BJ (cell line): ENCODE results near the gene ZNF280B. TPM values are rescaled to one million over a fixed set of nuclear protein-coding genes. Genes with fewer than 3 reads are reported as not detected.

Experiments
- CTCF ChIA-PET: fragments of 350-600 bp; formaldehyde crosslinking; extraction: SDS; loops from one replicate; lab custom pipeline; 2021; ENCODE audit warnings: antibody characterized with exemption, inconsistent platforms; lab: Yijun Ruan, JAX
- POLR2A ChIA-PET: fragments of 300-600 bp; sonication (Branson Sonifier 250); formaldehyde crosslinking; extraction: SDS; loops from one replicate; lab custom pipeline; 2021; ENCODE audit warnings: antibody characterized with exemption; lab: Charles Lee
- DNase-seq: peaks from one replicate; pipeline ENCODE4 v3.0.0-alpha.2; 2011; ENCODE audit warnings: low read depth
- H3K27me3 ChIP-seq: 2 replicates; pipeline ENCODE4 v1.6.0; 2011; ENCODE audit warnings: low read length; ENCODE audit not compliant: control insufficient read depth, insufficient read depth
- H3K36me3 ChIP-seq: 2 replicates; pipeline ENCODE4 v1.5.1; 2011; ENCODE audit warnings: low read length; ENCODE audit not compliant: control insufficient read depth, insufficient read depth
- H3K4me3 ChIP-seq: 2 replicates; pipeline ENCODE4 v1.5.1; 2011; ENCODE audit warnings: low read depth, mild to moderate bottlenecking, control low read depth, low read length
- polyA plus RNA-seq: library from polyadenylated mRNA; depleted of rRNA; stranded (reverse); fragments of >200 nt; gene quantifications from 2 replicates; pipeline ENCODE4 v1.2.3, GENCODE V29; 2011
- TF ChIP-seq, protein P1 (sequence below): IDR thresholded peaks from 2 replicates; pipeline ENCODE4 v1.5.1; 2011; ENCODE audit warnings: low read depth, mild to moderate bottlenecking, control low read depth, inconsistent platforms, low read length, moderate library complexity; ENCODE audit not compliant: insufficient read depth

ZNF280B gene
- polyA plus RNA-seq, 1 experiment = 0.58 TPM

- no peak for DNase-seq
- Histone ChIP-seq H3K36me3 (no peaks in the 10 kb centered on the region), H3K4me3 (no peak overlapping the region), H3K27me3 (no peaks in the 10 kb centered on the region)
- TF ChIP-seq, protein P1, sequence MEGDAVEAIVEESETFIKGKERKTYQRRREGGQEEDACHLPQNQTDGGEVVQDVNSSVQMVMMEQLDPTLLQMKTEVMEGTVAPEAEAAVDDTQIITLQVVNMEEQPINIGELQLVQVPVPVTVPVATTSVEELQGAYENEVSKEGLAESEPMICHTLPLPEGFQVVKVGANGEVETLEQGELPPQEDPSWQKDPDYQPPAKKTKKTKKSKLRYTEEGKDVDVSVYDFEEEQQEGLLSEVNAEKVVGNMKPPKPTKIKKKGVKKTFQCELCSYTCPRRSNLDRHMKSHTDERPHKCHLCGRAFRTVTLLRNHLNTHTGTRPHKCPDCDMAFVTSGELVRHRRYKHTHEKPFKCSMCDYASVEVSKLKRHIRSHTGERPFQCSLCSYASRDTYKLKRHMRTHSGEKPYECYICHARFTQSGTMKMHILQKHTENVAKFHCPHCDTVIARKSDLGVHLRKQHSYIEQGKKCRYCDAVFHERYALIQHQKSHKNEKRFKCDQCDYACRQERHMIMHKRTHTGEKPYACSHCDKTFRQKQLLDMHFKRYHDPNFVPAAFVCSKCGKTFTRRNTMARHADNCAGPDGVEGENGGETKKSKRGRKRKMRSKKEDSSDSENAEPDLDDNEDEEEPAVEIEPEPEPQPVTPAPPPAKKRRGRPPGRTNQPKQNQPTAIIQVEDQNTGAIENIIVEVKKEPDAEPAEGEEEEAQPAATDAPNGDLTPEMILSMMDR = no peak
- POLR2A ChIA-PET = no interaction called here
- CTCF ChIA-PET = interaction anchor here (0.6 to 1.1 kb wide), 3 partner anchors 26 to 567 kb away, joined by 3 read pairs; no protein-coding TSS in a partner anchor
Measured at GRCh38 chr22:22550789-22551434, 42.4 kb upstream of the ZNF280B start.

DNA sequence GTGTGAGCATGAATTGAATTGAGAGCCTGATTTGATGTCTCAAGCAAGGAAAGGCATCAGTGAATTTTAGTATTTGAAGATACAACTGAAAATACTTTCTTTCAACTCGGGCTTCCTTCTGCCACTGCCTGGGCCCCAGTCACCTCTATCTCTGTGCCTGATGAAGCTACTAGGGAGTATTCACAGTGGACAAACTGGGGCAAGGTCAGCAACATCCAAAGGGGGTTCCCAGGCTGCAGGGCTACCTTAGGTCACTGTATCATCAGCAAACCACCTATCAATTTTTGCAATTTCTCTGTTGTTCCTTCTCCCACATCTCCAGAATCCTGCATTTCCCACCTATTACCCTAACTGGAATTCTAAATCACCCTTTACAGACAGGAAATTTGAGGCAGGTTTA lies 40.4 kb upstream of the ZNF280B start:
- no peak for DNase-seq
- Histone ChIP-seq H3K4me3 (no peak overlapping the region), H3K36me3 (no peaks in the 10 kb centered on the region), H3K27me3 (no peaks in the 10 kb centered on the region)
- CTCF ChIA-PET = no interaction called here
- POLR2A ChIA-PET = no interaction called here
- TF ChIP-seq, protein P1 = no peak

GRCh38 chr22:22548317-22548716 lies 39.8 kb upstream of the ZNF280B start:
- Histone ChIP-seq H3K4me3 (no peak overlapping the region), H3K36me3 (no peaks in the 10 kb centered on the region), H3K27me3 (no peaks in the 10 kb centered on the region)
- POLR2A ChIA-PET = no interaction called here
- DNase-seq = no peak
- TF ChIP-seq, protein P1 = no peak
- CTCF ChIA-PET = interaction anchor here (0.6 kb wide), 1 partner anchor 798 kb away, joined by 3 read pairs; no protein-coding TSS in a partner anchor

GRCh38 chr22:22547692-22548300 lies 39.3 kb upstream of the ZNF280B start:
- no peaks in the 10 kb centered on the region for H3K27me3 ChIP-seq
- DNase-seq = no peak
- no peaks in the 10 kb centered on the region for H3K36me3 ChIP-seq
- CTCF ChIA-PET = interaction anchor here (0.6 kb wide), 1 partner anchor 797 kb away, joined by 3 read pairs; no protein-coding TSS in a partner anchor
- POLR2A ChIA-PET = no interaction called here
- TF ChIP-seq, protein P1 = no peak
- no peak overlapping the region for H3K4me3 ChIP-seq

GRCh38 chr22:22547226-22547625 lies 38.7 kb upstream of the ZNF280B start:
- ChIA-PET POLR2A (no interaction called here), CTCF (no interaction called here)
- Histone ChIP-seq H3K4me3 (no peak overlapping the region), H3K27me3 (no peaks in the 10 kb centered on the region), H3K36me3 (no peaks in the 10 kb centered on the region)
- TF ChIP-seq, protein P1 = no peak
- DNase-seq = no peak
